HepG2 (cell line): ENCODE measurements around the gene PIP4K2C. TPM values are rescaled to one million over a fixed set of nuclear protein-coding genes. Genes with fewer than 3 reads are reported as not detected.

Experiments
- ARNT ChIP-seq: fragments of 450-650 bp; IDR thresholded peaks from 2 replicates; pipeline ENCODE4 v1.6.1; 2017
- GZF1 ChIP-seq: sonication (generic); formaldehyde crosslinking; IDR thresholded peaks from 2 replicates; pipeline ENCODE4 v1.5.1; 2020; ENCODE audit warnings: mild to moderate bottlenecking, missing genetic modification reagents
- KLF9 ChIP-seq: IDR thresholded peaks from 2 replicates; pipeline ENCODE4 v1.6.1; 2016; ENCODE audit warnings: low read depth
- MBNL3 ChIP-seq: fragments of 250-450 bp; sonication (Bioruptor Pico); conservative IDR thresholded peaks from 2 replicates; pipeline ENCODE4 v1.8.0; 2022; ENCODE audit warnings: mild to moderate bottlenecking, inconsistent platforms
- MIER3 ChIP-seq: IDR thresholded peaks from 2 replicates; pipeline ENCODE4 v1.6.1; 2016; ENCODE audit warnings: missing compliant biosample characterization, borderline replicate concordance
- MTERF4 ChIP-seq: sonication (generic); formaldehyde crosslinking; IDR thresholded peaks from 2 replicates; pipeline ENCODE4 v1.8.0; 2023; ENCODE audit warnings: mild to moderate bottlenecking, missing genetic modification reagents
- NFATC3 ChIP-seq: sonication (generic); formaldehyde crosslinking; IDR thresholded peaks from 2 replicates; pipeline ENCODE4 v1.5.1; 2020; ENCODE audit warnings: mild to moderate bottlenecking, missing genetic modification reagents
- RERE ChIP-seq: IDR thresholded peaks from 2 replicates; pipeline ENCODE4 v1.6.1; 2016; ENCODE audit warnings: low read depth, missing genetic modification reagents, missing compliant biosample characterization
- SP2 ChIP-seq: sonication (generic); formaldehyde crosslinking; IDR thresholded peaks from 2 replicates; pipeline ENCODE4 v1.5.1; 2020; ENCODE audit warnings: mild to moderate bottlenecking, missing genetic modification reagents
- ZEB1 ChIP-seq: IDR thresholded peaks from 2 replicates; pipeline ENCODE4 v1.6.1; 2012; ENCODE audit warnings: mild to moderate bottlenecking, low read depth, inconsistent platforms; ENCODE audit not compliant: insufficient replicate concordance
- ZNF331 ChIP-seq: sonication (generic); formaldehyde crosslinking; IDR thresholded peaks from 2 replicates; pipeline ENCODE4 v1.4.0; 2020; ENCODE audit warnings: missing genetic modification reagents
- ZNF354B ChIP-seq: sonication (generic); formaldehyde crosslinking; IDR thresholded peaks from 2 replicates; pipeline ENCODE4 v1.8.0; 2022; ENCODE audit warnings: mild to moderate bottlenecking, missing genetic modification reagents
- ZNF550 ChIP-seq: sonication (generic); formaldehyde crosslinking; IDR thresholded peaks from 2 replicates; pipeline ENCODE4 v1.4.0; 2020; ENCODE audit warnings: mild to moderate bottlenecking, missing genetic modification reagents, borderline replicate concordance
- ZNF766 ChIP-seq: sonication (generic); formaldehyde crosslinking; IDR thresholded peaks from 2 replicates; pipeline ENCODE4 v1.5.0; 2020; ENCODE audit warnings: missing genetic modification reagents, borderline replicate concordance
- ZSCAN29 ChIP-seq: sonication (generic); formaldehyde crosslinking; conservative IDR thresholded peaks from 2 replicates; pipeline ENCODE4 v1.4.0; 2020; ENCODE audit warnings: mild to moderate bottlenecking, missing genetic modification reagents
- polyA plus RNA-seq, 8 experiments: library from polyadenylated mRNA; depleted of rRNA in 3 of 8; stranded (reverse) in 7 of 8; unstranded in 1 of 8; fragments of >200 nt; fragmentation: Illumina TruSeq in 4 of 8; extraction: Trizol in 4 of 8; gene quantifications; 2 replicates each; pipeline versions ENCODE4 v1.2.1 to v1.2.3, GENCODE V29; 2011 to 2016; ENCODE audit warnings: low read depth in 4 of 8, missing spikeins in 1 of 8, mixed read lengths in 1 of 8; ENCODE audit not compliant: insufficient read depth in 1 of 8
- total RNA-seq, 5 experiments: library from RNA; depleted of rRNA; stranded (reverse); fragments of >200 nt; fragmentation: Illumina TruSeq; extraction: Trizol; gene quantifications; 2 replicates each; pipeline ENCODE4 v1.2.3, GENCODE V29; 2016; ENCODE audit warnings: low read depth in 1 of 5
- TF ChIP-seq, protein P1 (sequence below): sonication (generic); formaldehyde crosslinking; IDR thresholded peaks from 2 replicates; pipeline ENCODE4 v1.4.0; 2020; ENCODE audit warnings: missing genetic modification reagents
- TF ChIP-seq, protein P2 (sequence below), 2 experiments: IDR thresholded peaks; 2 replicates each; pipeline ENCODE4 v1.6.1; 2011 to 2012; ENCODE audit warnings: low read length in 2 of 2, borderline replicate concordance in 1 of 2, low read depth in 1 of 2, mild to moderate bottlenecking in 1 of 2, moderate library complexity in 1 of 2

Gene PIP4K2C
- total and polyA plus RNA-seq, 2 of the 13 experiments (the other 11 are each of a cell fraction or from before 2014, with no cell fraction given), result 23.3 to 26.4 TPM

DNA sequence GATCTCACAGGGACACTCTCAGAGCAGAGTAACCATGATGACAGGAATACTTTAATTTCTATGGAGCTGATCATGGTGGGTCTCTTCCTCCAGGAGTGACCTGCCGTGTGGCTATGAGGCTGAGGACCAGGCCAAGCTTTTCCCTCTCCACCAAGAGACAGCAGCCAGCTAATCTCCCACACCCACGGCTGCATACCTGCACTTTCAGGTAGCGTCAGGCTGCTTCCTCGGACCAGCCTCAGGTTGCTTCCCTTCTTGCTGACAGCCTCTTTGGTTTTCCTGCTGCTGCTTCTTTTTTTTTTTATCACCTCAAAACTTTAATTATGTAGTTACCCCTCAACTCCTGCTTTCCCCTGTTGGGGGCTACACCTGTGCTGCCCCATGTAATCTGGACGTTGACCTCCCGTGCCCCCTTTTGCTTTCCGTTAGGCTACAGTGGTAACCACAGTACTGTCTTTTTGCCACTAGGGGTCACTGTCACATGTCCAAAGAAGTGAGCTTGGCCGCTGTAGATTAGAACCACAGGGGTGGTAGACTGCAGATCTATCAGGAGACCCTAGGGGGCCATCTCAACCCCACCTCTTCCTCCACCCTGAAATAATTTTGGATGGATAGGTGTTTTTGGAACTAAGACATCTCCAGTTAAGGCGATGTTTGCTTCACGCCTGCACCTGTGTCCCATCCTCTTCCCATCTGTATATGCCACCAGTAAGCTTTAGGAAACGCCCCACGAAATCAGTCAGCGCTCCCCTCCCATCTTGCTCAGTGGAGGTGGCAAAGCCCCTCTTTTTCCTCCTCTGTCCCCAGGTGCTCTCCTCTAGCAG lies 7.8 kb upstream of the PIP4K2C start (continued):
- TF ChIP-seq, protein P1, sequence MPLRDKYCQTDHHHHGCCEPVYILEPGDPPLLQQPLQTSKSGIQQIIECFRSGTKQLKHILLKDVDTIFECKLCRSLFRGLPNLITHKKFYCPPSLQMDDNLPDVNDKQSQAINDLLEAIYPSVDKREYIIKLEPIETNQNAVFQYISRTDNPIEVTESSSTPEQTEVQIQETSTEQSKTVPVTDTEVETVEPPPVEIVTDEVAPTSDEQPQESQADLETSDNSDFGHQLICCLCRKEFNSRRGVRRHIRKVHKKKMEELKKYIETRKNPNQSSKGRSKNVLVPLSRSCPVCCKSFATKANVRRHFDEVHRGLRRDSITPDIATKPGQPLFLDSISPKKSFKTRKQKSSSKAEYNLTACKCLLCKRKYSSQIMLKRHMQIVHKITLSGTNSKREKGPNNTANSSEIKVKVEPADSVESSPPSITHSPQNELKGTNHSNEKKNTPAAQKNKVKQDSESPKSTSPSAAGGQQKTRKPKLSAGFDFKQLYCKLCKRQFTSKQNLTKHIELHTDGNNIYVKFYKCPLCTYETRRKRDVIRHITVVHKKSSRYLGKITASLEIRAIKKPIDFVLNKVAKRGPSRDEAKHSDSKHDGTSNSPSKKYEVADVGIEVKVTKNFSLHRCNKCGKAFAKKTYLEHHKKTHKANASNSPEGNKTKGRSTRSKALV, result 0 out of 2 replicates have a peak, but pooled peaks have one; percentile 35
- no peak for TF ChIP-seq ZNF354B (CRISPR knock-in tag)
- no peak for TF ChIP-seq ARNT
- no peak for TF ChIP-seq RERE (CRISPR knock-in tag)
- no peak for TF ChIP-seq ZNF766
- no peak for TF ChIP-seq MTERF4 (CRISPR knock-in tag)
- TF ChIP-seq GZF1 (CRISPR knock-in tag), result no peak
- no peak for TF ChIP-seq MBNL3 (CRISPR knock-in tag)
- TF ChIP-seq MIER3 (CRISPR knock-in tag), result no peak
- TF ChIP-seq, protein P2, sequence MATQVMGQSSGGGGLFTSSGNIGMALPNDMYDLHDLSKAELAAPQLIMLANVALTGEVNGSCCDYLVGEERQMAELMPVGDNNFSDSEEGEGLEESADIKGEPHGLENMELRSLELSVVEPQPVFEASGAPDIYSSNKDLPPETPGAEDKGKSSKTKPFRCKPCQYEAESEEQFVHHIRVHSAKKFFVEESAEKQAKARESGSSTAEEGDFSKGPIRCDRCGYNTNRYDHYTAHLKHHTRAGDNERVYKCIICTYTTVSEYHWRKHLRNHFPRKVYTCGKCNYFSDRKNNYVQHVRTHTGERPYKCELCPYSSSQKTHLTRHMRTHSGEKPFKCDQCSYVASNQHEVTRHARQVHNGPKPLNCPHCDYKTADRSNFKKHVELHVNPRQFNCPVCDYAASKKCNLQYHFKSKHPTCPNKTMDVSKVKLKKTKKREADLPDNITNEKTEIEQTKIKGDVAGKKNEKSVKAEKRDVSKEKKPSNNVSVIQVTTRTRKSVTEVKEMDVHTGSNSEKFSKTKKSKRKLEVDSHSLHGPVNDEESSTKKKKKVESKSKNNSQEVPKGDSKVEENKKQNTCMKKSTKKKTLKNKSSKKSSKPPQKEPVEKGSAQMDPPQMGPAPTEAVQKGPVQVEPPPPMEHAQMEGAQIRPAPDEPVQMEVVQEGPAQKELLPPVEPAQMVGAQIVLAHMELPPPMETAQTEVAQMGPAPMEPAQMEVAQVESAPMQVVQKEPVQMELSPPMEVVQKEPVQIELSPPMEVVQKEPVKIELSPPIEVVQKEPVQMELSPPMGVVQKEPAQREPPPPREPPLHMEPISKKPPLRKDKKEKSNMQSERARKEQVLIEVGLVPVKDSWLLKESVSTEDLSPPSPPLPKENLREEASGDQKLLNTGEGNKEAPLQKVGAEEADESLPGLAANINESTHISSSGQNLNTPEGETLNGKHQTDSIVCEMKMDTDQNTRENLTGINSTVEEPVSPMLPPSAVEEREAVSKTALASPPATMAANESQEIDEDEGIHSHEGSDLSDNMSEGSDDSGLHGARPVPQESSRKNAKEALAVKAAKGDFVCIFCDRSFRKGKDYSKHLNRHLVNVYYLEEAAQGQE (IDR thresholded peaks at IDR 0.05; ENCODE audit: borderline replicate concordance in 1 of 2, low read depth in 1 of 2, low read length in 2 of 2), result no peak
- TF ChIP-seq ZEB1, result peak; percentile 43
- no peak for TF ChIP-seq ZSCAN29 (CRISPR knock-in tag)
- TF ChIP-seq KLF9 (CRISPR knock-in tag), result no peak
- TF ChIP-seq ZNF550, result no peak
- no peak for TF ChIP-seq NFATC3 (CRISPR knock-in tag)
- TF ChIP-seq SP2, result no peak
- TF ChIP-seq ZNF331 (CRISPR knock-in tag), result peak; percentile 19; the same call in 1 of the 2 replicates
